Heart left ventricle (tissue), 13 donors: ENCODE measurements around the gene ERBB4.

ENCODE experiments used
- CTCF ChIP-seq, 12 donors: fragments of 200-600 bp; sonication (generic) in 4 of 12; IDR thresholded peaks; one replicate each; pipeline versions ENCODE4 v1.5.0 to v1.8.0; 2018 to 2022; ENCODE audit warnings: antibody characterized with exemption in 12 of 12, mild to moderate bottlenecking in 5 of 12
- POLR2A ChIP-seq, 2 donors: fragments of 450-650 bp; IDR thresholded peaks; one replicate each; pipeline ENCODE4 v1.6.1; 2017; ENCODE audit warnings: antibody characterized with exemption in 2 of 2, mild to moderate bottlenecking in 2 of 2, moderate library complexity in 2 of 2
- donor health status: ischemic (EF 13 %, LVEDD 7.1; RV severe dilation, severe dysfunction).
- donor health status: DM: no; HTN: yes; CAD: no.
- donor health status: DM: no; HTN: no; CAD: no.
- donor health status: ischemic (EF 25% LVEDD 6.9; RV normal size, moderate dysfunction).
- donor health status: ischemic (EF 25% LVEDD 5.7; RV mildly dilated, moderate dysfunction).
- donor health status: ischemic (EF 35%, LVEDD 5.7; RV mildly dilated, moderate dysfunction).
- donor health status: nonischemic (EF 11% LVEDD 7.7; RV severe dilation, severe dysfunction).
- donor health status: DM: yes; HTN: yes; CAD: no.
- donor health status: PGD.
- donor health status: ischemic (EF 29% LVEDD 5.4; RV normal size, mild dysfunction).
- donor health status: nonischemic (EF 23%, LVEDD 6.1; RV moderate dilation, normal function).

GRCh38 chr2:211928201-211928600 is 610.4 kb downstream of the ERBB4 start:
- TF ChIP-seq CTCF (IDR thresholded peaks at IDR 0.05): no peak
- no peak for TF ChIP-seq POLR2A (IDR thresholded peaks at IDR 0.05)
